ENCODE data around the gene POU2F1. TPM values are rescaled to one million over a fixed set of nuclear protein-coding genes. Genes with fewer than 3 reads are reported as not detected.

POU2F1 gene
- total and polyA plus RNA-seq, 2 experiments from 2014 or later: 38.8 to 66.1 TPM

GRCh38 chr1:167332503-167332902 is 111.8 kb downstream of the POU2F1 start (continued):
- TF ChIP-seq ZNF462 (CRISPR knock-in tag; IDR thresholded peaks at IDR 0.05) (no peak), CTCF (conservative IDR thresholded peaks at IDR 0.05; ENCODE audit: low read depth in 2 of 2) (no peak), EZH2 (IDR thresholded peaks at IDR 0.05; ENCODE audit: low read depth, unreplicated experiment) (no peak), CREB1 (CRISPR knock-in tag; IDR thresholded peaks at IDR 0.05; ENCODE audit: low read depth) (no peak)

- no peak overlapping the region for H2AFZ ChIP-seq
- no peak overlapping the region for H3K27ac ChIP-seq (ENCODE audit: low read depth)
- DNase-seq (ENCODE audit: low spot score): no peak
- Mint-ChIP-seq H3K27ac (no peak overlapping the region), H3K9me3 (no peaks in the 10 kb centered on the region), H3K27me3 (ENCODE audit: insufficient read depth, low read depth, poor library complexity) (no peaks in the 10 kb centered on the region), H3K36me3 (ENCODE audit: low read depth) (peaks cover 19% of the 10 kb centered on the region; the same call in 2 of the 3 replicates), H3K4me1 (peaks cover 42% of the 10 kb centered on the region), H3K4me3 (no peak overlapping the region)
- H3K4me3 ChIP-seq: no peak overlapping the region
- no peaks in the 10 kb centered on the region for H3K36me3 ChIP-seq (ENCODE audit: insufficient read depth)
- H3K4me2 ChIP-seq: no peak overlapping the region
- peaks cover 11% of the 10 kb centered on the region; the same call in 1 of the 2 replicates for H4K20me1 ChIP-seq (replicated peaks; ENCODE audit: insufficient read depth)
- peaks cover 29% of the 10 kb centered on the region for H3K4me1 ChIP-seq (ENCODE audit: insufficient read depth)
- peaks cover 76% of the 10 kb centered on the region for H3K79me2 ChIP-seq (replicated peaks; ENCODE audit: insufficient read depth)
- ATAC-seq: no peak
- no peaks in the 10 kb centered on the region for H3K9me2 ChIP-seq (ENCODE audit: insufficient read depth)
- no peaks in the 10 kb centered on the region for H3K27me3 ChIP-seq (ENCODE audit: insufficient read depth)
- H3F3A ChIP-seq (replicated peaks; ENCODE audit: low read depth): no peaks in the 10 kb centered on the region
- TF ChIP-seq CTCF (conservative IDR thresholded peaks at IDR 0.05; ENCODE audit: low read depth in 2 of 2): no peak
- TF ChIP-seq STAT1 (IDR thresholded peaks at IDR 0.05; ENCODE audit: unreplicated experiment): no peak
- TF ChIP-seq JUNB (IDR thresholded peaks at IDR 0.05; ENCODE audit: unreplicated experiment): no peak
Measured at GRCh38 chr1:167333124-167333523, 112.4 kb downstream of the POU2F1 start.
